IMR-90 (cell line): ENCODE results near the gene METTL15.

Source experiments
- MAZ ChIP-seq: IDR thresholded peaks from 2 replicates; pipeline ENCODE4 v1.6.1; 2012; ENCODE audit warnings: low read depth, mild to moderate bottlenecking, low read length, improper control_type of control experiment, moderate library complexity, borderline replicate concordance
- MXI1 ChIP-seq: IDR thresholded peaks from 2 replicates; pipeline ENCODE4 v1.6.1; 2012; ENCODE audit warnings: low read depth, mild to moderate bottlenecking, low read length, moderate library complexity, borderline replicate concordance
- NFE2L2 ChIP-seq: fragments of 150-350 bp; IDR thresholded peaks from 2 replicates; pipeline ENCODE4 v1.6.1; 2016; ENCODE audit warnings: low read depth, mild to moderate bottlenecking, low read length
- POLR2A ChIP-seq: IDR thresholded peaks from 2 replicates; pipeline ENCODE4 v1.6.1; 2012; ENCODE audit warnings: mild to moderate bottlenecking, low read depth, low read length
- RAD21 ChIP-seq: IDR thresholded peaks from 2 replicates; pipeline ENCODE4 v1.6.1; 2012; ENCODE audit warnings: low read length, improper control_type of control experiment
- RCOR1 ChIP-seq: IDR thresholded peaks from 2 replicates; pipeline ENCODE4 v1.6.1; 2012; ENCODE audit warnings: mild to moderate bottlenecking, low read length, improper control_type of control experiment; ENCODE audit not compliant: insufficient replicate concordance
- RFX5 ChIP-seq: IDR thresholded peaks from 2 replicates; pipeline ENCODE4 v1.8.0; 2012; ENCODE audit warnings: low read depth, mild to moderate bottlenecking, low read length, moderate library complexity
- TF ChIP-seq, protein P1 (sequence below): conservative IDR thresholded peaks from 2 replicates; pipeline ENCODE4 v1.5.1; 2012; ENCODE audit warnings: mild to moderate bottlenecking, low read depth, low read length, improper control_type of control experiment
- TF ChIP-seq, protein P2 (sequence below): fragments of 150-350 bp; IDR thresholded peaks from 2 replicates; pipeline ENCODE4 v1.6.1; 2017; ENCODE audit warnings: mild to moderate bottlenecking, antibody characterized with exemption, low read length, low read depth

- TF ChIP-seq, protein P1, sequence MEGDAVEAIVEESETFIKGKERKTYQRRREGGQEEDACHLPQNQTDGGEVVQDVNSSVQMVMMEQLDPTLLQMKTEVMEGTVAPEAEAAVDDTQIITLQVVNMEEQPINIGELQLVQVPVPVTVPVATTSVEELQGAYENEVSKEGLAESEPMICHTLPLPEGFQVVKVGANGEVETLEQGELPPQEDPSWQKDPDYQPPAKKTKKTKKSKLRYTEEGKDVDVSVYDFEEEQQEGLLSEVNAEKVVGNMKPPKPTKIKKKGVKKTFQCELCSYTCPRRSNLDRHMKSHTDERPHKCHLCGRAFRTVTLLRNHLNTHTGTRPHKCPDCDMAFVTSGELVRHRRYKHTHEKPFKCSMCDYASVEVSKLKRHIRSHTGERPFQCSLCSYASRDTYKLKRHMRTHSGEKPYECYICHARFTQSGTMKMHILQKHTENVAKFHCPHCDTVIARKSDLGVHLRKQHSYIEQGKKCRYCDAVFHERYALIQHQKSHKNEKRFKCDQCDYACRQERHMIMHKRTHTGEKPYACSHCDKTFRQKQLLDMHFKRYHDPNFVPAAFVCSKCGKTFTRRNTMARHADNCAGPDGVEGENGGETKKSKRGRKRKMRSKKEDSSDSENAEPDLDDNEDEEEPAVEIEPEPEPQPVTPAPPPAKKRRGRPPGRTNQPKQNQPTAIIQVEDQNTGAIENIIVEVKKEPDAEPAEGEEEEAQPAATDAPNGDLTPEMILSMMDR, result no peak
- TF ChIP-seq NFE2L2 (no peak), RAD21 (no peak), POLR2A (no peak), MXI1 (no peak), RCOR1 (no peak), RFX5 (no peak), MAZ (no peak)
- TF ChIP-seq, protein P2, sequence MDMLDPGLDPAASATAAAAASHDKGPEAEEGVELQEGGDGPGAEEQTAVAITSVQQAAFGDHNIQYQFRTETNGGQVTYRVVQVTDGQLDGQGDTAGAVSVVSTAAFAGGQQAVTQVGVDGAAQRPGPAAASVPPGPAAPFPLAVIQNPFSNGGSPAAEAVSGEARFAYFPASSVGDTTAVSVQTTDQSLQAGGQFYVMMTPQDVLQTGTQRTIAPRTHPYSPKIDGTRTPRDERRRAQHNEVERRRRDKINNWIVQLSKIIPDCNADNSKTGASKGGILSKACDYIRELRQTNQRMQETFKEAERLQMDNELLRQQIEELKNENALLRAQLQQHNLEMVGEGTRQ, result no peak
Observed at GRCh38 chr11:28132548-28132947, 24.4 kb downstream of the METTL15 start.
